Right ventricle myocardium inferior (tissue), 1 donor: Measurements from ENCODE around the gene NUTF2. TPM values are rescaled to one million over a fixed set of nuclear protein-coding genes. Genes with fewer than 3 reads are reported as not detected.

Experiments used
- ATAC-seq: fragments of 200-7000 bp; cut with Tn5 transposase; one replicate; pipeline ENCODE4 v1.9.1; 2020; ENCODE audit warnings: mild to moderate bottlenecking, moderate library complexity
- DNase-seq: peaks from one replicate; pipeline ENCODE4 v3.0.0; 2021; ENCODE audit errors: missing footprints
- intact Hi-C: fragments of 100-400 bp; cut with DNase I; formaldehyde crosslinking; loops from one replicate; pipeline ENCODE4 v1.11.0; 2022
- total RNA-seq: library from RNA; stranded (reverse); fragmentation: NEBNext Ultra II Directional; extraction: Animal tissue kit (Norgen Biotek cat#: 25700); gene quantifications from one replicate; pipeline ENCODE4 v1.2.1, GENCODE V29; 2021
- donor health status: DM: no; HTN: yes; CAD: no; lungs with severe emphysema.

NUTF2 gene
- total RNA-seq, 1 donor from 2014 or later, result 86.6 TPM

- ATAC-seq (no peak), DNase-seq (no peak)
- intact Hi-C loops, result no loop called here
Measured at GRCh38 chr16:67878846-67879245, 32.1 kb downstream of the NUTF2 start.

- no peak for ATAC-seq
Measured at GRCh38 chr16:67879462-67879861, 32.7 kb downstream of the NUTF2 start.

GRCh38 chr16:67879936-67880335, 33.2 kb downstream of the NUTF2 start:
- intact Hi-C loops, result no loop called here
- DNase-seq (no peak), ATAC-seq (no peak)

More at GRCh38 chr16:67879462-67879861, 32.7 kb downstream of the NUTF2 start:
- intact Hi-C loops, result no loop called here
- no peak for DNase-seq

GRCh38 chr16:67880584-67880983, 33.9 kb downstream of the NUTF2 start:
- DNase-seq (no peak), ATAC-seq (no peak)
- intact Hi-C loops, result no loop called here

GRCh38 chr16:67881621-67882161, 35.0 kb downstream of the NUTF2 start:
- DNase-seq, result peak; percentile 74
- intact Hi-C loops, result loop anchor here (1.0 to 2.0 kb wide), 2 partner anchors 18 to 159 kb away; no protein-coding TSS in a partner anchor
- ATAC-seq, result peak; percentile 66

- peak; percentile 65 for ATAC-seq
- intact Hi-C loops, result loop anchor here (2.0 kb wide), 1 partner anchor 158 kb away; no protein-coding TSS in a partner anchor
- peak; percentile 76 for DNase-seq
Measured at GRCh38 chr16:67882374-67883145, 35.8 kb downstream of the NUTF2 start.

- ATAC-seq (no peak), DNase-seq (no peak)
- intact Hi-C loops, result loop anchor here (2.0 kb wide), 1 partner anchor 157 kb away; no protein-coding TSS in a partner anchor
Measured at GRCh38 chr16:67883146-67883871, 36.6 kb downstream of the NUTF2 start.

- intact Hi-C loops, result loop anchor here (2.0 kb wide), 2 partner anchors 45 to 157 kb away; no protein-coding TSS in a partner anchor
- no peak for ATAC-seq
Measured at GRCh38 chr16:67883872-67884261, 37.1 kb downstream of the NUTF2 start.

GRCh38 chr16:67884684-67885083, 38.0 kb downstream of the NUTF2 start, which contains the start of gene NRN1L:
TSS of gene NRN1L (plus strand) at chr16:67884885. CDS start at chr16:67884904, 19 bp downstream.
- ATAC-seq (peak; percentile 78), DNase-seq (peak; percentile 89)
- intact Hi-C loops, result loop anchor here (2.0 kb wide), 1 partner anchor 44 kb away; no protein-coding TSS in a partner anchor

More at GRCh38 chr16:67883872-67884261, 37.1 kb downstream of the NUTF2 start:
- peak; percentile 76 for DNase-seq

GRCh38 chr16:67885545-67885944, 38.8 kb downstream of the NUTF2 start:
- ATAC-seq (no peak), DNase-seq (no peak)
- intact Hi-C loops, result loop anchor here (2.0 kb wide), 1 partner anchor 43 kb away; no protein-coding TSS in a partner anchor

GRCh38 chr16:67885976-67886375, 39.2 kb downstream of the NUTF2 start:
- intact Hi-C loops, result loop anchor here (2.0 kb wide), 1 partner anchor 43 kb away; no protein-coding TSS in a partner anchor
- no peak for ATAC-seq
- no peak for DNase-seq

- DNase-seq (no peak), ATAC-seq (no peak)
- intact Hi-C loops, result no loop called here
Measured at GRCh38 chr16:67886387-67886786, 39.7 kb downstream of the NUTF2 start.

- DNase-seq, result no peak
- intact Hi-C loops, result no loop called here
- no peak for ATAC-seq
Measured at GRCh38 chr16:67888331-67888730, 41.6 kb downstream of the NUTF2 start.

- ATAC-seq, result no peak
- DNase-seq, result no peak
- intact Hi-C loops, result loop anchor here (2.0 kb wide), 1 partner anchor 130 kb away; the partner anchor contains the start of genes DDX28 and DUS2
Measured at GRCh38 chr16:67892375-67892774, 45.6 kb downstream of the NUTF2 start.

- DNase-seq (peak; percentile 98), ATAC-seq (peak; percentile 98)
- intact Hi-C loops, result loop anchor here (2.0 kb wide), 1 partner anchor 130 kb away; the partner anchor contains the start of genes DDX28 and DUS2
Measured at GRCh38 chr16:67892899-67893742, 46.4 kb downstream of the NUTF2 start, which contains the start of gene PSKH1. TSS of gene PSKH1 (plus strand) at chr16:67893254. CDS start at chr16:67908750, 15,496 bp downstream.

GRCh38 chr16:67893743-67894399, 47.1 kb downstream of the NUTF2 start:
- DNase-seq (no peak), ATAC-seq (peak; percentile 33)
- intact Hi-C loops, result loop anchor here (2.0 kb wide), 1 partner anchor 129 kb away; the partner anchor contains the start of genes DDX28 and DUS2

GRCh38 chr16:67897231-67897630, 50.5 kb downstream of the NUTF2 start:
- no peak for DNase-seq
- ATAC-seq, result no peak
- intact Hi-C loops, result no loop called here
